CD4-positive, alpha-beta T cell treated with Interleukin-4 for 4 hours (primary cell): ENCODE measurements around the gene AKNA.

Source experiments
- DNase-seq: peaks from one replicate; pipeline ENCODE4 v3.0.0-alpha.2; 2020

AKNA gene

GRCh38 chr9:114300153-114300845 lies 87.5 kb downstream of the AKNA start:
- no peak for DNase-seq

- DNase-seq, result no peak
These were observed 88.3 kb downstream of the AKNA start for GRCh38 chr9:114299286-114300152.

GRCh38 chr9:114296338-114296737 lies 91.4 kb downstream of the AKNA start:
- no peak for DNase-seq

- DNase-seq, result no peak
These were observed 93.1 kb downstream of the AKNA start for GRCh38 chr9:114294664-114295063.

DNA sequence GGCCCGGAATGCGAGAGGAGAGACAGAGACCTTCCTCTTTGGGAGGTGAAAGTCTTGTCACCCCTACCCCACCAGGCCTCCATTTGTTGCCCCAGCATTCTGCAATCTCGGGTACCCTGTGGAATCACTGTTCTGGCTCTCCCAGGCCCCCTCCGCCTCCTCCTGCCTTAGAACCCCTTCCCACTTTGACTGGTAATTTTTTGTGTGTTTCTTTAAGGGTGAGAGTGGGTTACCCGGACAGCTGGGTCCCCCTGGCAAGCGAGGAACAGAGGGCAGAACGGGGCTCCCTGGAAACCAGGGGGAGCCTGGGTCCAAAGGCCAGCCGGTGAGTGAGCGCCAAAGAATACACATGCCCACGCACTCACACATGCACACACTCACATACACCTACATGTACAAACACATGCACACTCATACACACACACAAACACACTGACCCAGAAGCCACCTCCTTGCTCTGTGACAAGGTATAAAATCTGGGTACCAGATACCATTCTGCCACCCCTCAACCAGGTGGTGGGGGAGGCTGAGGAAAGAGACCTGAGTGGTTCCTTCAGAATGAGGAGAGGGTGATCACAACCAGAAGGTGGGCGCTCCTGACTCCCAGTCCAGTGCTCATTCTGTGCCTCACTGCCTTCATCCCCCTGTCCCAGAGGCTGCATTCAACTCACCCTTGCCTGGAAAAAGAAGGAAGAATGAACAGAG lies 95.7 kb downstream of the AKNA start:
- no peak for DNase-seq

DNA sequence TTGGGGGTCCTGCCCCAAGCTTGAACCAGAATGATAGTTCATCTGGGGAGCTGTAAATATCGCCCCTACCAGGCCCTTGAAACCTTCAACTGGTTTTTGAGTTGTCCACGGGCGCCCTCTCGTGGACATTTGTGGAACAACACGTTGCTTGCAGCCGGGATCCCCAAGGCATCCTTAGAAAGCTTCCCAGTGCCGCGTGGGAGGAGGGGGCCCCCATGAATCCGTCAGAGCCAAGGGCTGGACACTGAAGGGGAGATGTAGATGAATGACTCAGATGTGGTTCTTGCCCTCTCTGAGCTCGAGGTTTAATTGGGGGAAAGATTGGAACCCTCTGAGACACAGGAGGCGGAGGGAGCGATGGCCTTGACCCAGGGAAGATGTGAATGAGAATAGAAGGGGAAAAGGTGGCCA lies 96.7 kb downstream of the AKNA start:
- DNase-seq, result peak; percentile 61

DNA sequence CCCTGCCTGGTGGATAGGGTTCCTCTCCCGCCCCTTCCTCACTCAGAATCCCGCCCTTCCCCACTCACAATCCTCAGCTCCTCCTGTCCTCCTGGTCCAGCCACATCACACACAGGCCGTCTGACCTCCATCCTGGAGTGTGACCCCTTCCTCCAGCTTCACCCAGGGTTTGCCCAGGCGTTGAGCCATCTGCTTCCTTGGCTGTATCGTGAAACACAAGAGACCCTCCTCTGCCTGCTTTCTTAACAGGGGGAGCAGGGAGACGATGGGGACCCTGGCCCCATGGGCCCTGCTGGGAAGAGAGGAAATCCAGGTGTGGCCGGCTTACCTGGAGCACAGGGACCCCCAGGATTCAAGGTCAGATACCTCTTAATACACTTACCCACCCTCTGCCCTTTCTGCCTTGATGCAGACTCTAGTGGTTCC lies 97.2 kb downstream of the AKNA start:
- no peak for DNase-seq

- DNase-seq, result no peak
These were observed 98.0 kb downstream of the AKNA start for GRCh38 chr9:114289571-114290481.

GRCh38 chr9:114289106-114289505 lies 98.7 kb downstream of the AKNA start:
- no peak for DNase-seq

DNA sequence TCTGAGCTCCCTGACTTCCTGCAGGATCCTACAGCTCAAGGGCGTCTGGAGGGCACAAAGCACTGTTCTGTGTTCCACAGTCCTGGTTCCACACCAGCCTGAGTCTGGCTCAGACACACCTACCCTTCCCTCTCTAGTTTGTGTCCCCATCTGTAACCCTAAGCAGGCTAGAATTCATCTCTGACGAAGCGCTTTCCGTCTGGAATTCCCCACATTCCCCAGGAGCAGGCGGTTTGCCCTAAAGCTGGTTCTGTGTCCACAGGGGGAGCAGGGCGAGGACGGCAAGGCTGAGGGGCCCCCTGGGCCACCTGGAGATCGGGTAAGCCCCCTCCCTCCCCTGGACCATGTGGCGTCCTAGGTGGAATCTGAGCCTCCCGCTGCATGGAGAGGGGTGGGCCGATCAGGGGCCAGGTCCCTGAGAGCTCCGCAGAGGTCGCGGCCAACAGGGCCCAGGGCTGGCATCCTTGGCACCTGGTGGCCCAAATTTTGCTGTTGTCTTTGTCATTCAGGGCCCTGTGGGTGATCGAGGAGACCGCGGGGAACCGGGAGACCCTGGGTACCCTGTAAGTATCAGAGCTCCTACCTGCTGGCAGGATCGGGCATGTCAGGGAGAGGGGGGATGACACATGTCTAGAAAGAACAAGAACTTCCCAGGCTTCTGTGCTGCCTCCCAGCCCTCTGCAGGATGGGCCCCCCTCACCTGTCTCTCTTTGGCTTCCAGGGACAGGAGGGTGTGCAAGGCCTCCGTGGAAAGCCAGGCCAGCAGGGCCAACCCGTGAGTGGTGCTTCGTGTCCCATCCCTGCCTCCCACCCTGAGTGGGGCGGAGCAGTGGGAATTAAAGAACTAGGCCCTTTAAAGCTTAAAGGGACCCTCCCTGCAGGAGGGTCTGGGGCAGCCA lies 99.3 kb downstream of the AKNA start:
- DNase-seq, result no peak

- no peak for DNase-seq
These were observed 100.0 kb downstream of the AKNA start for GRCh38 chr9:114287763-114288192.

DNA sequence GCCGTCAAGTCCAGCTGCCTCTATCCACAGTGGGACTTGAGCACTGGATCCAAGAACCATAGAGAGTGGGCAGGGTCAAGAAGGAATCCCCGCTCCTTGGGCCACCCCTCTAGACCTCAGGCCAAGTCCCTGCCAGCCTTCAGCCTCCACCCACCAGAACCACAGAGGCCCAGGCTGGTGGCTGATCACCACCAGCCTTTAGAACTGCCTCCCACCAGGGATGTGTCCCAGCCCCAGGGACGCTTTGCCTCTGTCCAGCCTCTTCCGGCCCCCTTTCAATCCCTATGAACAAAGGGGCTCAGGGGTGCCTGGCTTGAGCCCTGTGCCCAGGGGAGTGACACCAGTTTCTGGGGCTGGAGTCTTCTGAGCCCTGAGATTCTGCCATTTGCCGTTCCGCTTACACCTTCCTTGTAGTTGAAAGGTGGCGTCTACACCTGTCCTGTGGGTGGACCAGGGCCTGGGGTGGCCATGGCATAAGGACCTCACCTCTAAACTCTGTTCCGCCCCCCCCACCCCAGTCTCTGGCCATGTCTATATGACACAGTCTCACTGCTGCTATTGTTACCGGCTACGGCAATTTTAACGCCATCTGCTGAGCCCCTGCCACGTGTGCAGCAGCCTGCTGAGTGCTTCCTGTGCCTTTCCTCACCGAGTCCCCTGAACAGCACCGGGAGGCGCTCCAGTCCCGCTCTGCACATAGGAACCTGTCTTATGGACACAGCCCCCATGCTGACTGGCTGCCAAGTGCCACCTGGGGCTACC lies 100.6 kb downstream of the AKNA start:
- DNase-seq, result no peak

DNA sequence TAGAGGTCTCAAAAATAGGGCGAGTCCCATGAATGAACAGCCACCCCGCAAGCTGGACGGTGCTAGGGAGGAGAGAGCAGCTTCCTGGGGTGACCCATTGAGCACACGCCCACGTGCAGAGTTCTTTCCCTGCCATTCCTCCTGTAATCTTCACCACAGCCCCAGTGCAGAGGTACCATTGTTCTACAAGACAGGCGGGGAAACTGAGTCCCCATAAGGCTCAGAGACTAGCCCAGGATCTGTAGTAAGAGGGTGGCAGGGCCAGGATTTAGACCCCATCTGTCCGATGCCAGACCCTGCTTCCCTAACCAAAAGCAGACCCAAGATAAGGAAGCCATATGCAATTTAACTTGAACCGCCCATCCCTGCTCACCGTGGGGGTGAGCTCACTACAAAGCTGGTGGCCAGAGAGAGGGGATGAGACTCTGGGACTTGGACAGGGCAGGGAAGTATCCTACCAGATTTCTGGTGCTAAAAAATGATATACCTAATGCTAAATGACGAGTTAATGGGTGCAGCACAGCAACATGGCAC lies 101.6 kb downstream of the AKNA start:
- no peak for DNase-seq

- DNase-seq, result no peak
These were observed 102.5 kb downstream of the AKNA start for GRCh38 chr9:114285166-114285867.

DNA sequence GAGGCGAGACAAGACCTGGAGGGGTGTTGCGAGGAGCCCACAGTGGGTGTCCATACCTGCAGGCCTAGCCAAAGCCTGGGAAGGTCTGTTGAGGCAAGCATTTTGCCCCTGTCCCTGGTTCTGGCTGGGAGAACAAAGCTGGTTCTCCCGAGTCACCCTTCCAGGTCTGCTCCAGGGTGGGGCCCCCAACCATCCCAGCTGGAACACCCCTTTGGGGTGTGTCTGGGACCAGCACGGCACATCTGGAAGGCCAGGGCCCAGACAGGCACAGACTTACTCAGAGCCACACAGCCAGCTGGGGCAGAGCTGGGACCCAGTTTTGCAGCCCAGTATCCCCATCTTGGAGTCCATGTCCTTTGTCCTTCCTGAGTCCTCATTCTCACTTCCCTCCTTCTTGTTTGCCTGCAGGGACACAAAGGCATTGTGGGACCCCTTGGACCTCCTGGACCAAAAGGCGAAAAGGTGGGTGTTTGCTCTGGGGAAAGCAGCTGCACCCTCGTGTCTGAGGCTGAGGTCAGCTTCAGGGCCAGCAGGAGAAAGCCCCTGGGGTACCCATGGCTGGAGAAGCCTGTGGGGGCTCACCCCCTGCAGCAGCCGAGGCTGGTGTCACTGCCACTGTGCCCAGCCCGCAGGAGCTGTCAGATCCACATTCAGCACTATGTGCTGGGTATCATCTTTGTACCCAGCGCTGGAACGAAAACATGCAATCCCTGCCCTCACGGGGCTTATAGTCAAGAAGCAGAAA lies 103.3 kb downstream of the AKNA start:
- DNase-seq, result no peak
